GM08714 (cell line): ENCODE results near the gene DNAJC27.

ENCODE experiments used
- H3K4me3 ChIP-seq: fragments of 200-500 bp; sonication (Bioruptor generic); 2 replicates; pipeline ENCODE4 v1.5.1; 2014; ENCODE audit warnings: mild to moderate bottlenecking, low read length, inconsistent platforms
- ZNF274 ChIP-seq: IDR thresholded peaks from 2 replicates; pipeline ENCODE4 v1.6.1; 2012; ENCODE audit warnings: mild to moderate bottlenecking, low read depth, low read length

Gene DNAJC27

GRCh38 chr2:24955921-24956320, 15.8 kb downstream of the DNAJC27 start:
- no peak for TF ChIP-seq ZNF274
- H3K4me3 ChIP-seq: no peak overlapping the region

DNA sequence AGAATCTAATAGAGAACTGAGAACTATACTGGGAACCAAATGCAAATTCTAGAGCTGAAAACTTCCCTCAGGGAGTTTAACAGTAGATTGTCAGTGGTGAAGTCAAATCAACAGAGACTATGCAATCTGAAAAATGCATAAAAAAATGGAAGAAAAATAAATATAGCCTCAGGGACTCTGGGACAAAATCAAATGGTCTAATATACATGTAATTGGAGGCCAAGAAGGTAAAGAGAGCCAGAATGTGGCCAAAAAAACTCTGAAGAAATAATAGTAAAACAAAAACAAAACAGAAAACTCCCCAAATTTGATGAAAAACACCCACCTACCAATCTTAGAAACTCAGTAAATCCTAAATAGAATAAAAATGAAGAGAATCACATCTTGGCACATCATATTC, 16.5 kb downstream of the DNAJC27 start:
- no peak for TF ChIP-seq ZNF274
- H3K4me3 ChIP-seq: no peak overlapping the region

DNA sequence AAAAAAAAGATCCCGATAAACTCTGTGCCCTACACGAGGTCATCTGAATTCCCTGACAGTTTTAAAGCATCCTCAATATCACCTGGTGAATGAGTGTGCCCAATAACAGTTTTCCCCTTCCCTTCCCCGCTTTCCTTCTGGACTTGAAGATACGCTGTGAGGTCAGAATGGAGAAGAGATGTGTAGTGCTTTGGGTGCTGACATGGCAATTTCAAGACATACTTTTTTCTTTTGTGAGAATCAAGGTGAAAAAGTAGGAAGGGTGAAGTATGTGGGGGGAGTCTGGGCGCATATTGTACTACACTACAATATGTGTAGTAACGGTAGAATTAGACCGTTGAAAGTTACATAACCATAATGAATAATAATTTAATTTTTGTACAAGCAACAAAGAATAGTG, 21.7 kb downstream of the DNAJC27 start:
- no peak overlapping the region for H3K4me3 ChIP-seq
- no peak for TF ChIP-seq ZNF274

DNA sequence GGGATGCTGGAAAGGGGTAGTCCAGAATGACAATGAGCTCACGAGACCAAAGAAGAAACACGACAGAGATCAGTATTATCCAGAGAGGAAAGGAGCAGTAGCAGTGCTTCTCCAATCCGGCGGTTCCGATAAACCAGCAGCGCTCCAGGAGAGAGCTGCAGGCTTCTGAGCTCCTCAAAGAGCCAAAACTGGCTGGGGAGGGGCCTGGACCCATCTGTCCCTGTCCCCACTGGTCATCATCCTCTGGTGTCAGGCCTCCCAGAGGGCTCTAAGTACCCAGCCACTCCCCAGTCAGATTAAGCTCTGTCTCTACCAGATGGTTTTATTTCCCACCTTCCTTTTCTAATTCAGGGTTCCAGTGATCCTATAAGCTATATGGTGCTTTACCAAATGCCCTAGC, 23.2 kb downstream of the DNAJC27 start:
- H3K4me3 ChIP-seq: no peak overlapping the region
- TF ChIP-seq ZNF274: no peak

DNA sequence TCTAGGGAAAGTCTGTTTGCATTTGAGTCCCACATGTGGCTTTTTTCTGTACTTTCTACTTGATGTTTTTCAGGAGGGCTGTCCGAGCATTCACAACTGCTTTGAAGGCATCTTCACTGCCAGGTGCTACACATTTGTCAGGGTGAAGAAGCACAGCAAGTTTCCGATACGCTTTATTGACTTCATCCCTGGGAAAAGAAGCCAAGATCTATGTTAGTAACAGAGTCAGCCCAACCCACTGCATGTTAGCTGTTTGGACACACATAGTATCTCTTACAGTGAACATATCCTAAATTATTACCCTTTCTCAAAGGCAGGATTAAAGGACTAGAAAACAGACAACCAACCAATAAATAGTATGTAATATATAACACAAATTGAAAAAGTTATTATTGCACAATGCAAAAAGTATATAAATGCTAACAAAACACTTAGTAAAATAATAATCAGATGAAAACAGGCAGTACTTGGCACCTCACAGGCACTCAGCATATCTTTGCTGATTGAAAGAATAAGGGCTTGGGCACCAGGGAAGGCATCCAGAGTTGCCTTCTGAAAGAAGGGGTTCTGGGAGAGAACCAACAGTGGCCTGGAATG, 24.1 kb downstream of the DNAJC27 start:
- no peak overlapping the region for H3K4me3 ChIP-seq

DNA sequence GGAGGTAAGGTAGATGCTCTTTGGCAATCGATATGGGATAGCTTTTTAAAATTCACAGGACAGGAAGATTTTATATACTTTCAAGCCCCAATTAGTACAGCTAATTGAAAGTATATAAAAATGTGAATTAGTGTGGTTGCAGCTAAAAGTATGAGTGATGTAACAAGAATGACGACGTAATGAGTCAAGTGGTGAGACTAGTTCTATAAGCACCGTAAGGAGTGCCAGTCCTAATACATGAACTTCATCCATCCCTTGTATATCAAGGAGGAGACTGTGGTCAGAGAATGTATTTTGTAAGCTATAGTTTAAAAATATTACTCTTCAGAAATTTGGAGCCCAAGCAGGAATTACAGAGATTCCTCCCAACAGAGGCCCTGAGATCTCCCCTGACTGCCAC, 25.8 kb downstream of the DNAJC27 start:
- TF ChIP-seq ZNF274: no peak
- H3K4me3 ChIP-seq: no peak overlapping the region

More for the DNA sequence above, 24.1 kb downstream of the DNAJC27 start:
- TF ChIP-seq ZNF274: no peak

DNA sequence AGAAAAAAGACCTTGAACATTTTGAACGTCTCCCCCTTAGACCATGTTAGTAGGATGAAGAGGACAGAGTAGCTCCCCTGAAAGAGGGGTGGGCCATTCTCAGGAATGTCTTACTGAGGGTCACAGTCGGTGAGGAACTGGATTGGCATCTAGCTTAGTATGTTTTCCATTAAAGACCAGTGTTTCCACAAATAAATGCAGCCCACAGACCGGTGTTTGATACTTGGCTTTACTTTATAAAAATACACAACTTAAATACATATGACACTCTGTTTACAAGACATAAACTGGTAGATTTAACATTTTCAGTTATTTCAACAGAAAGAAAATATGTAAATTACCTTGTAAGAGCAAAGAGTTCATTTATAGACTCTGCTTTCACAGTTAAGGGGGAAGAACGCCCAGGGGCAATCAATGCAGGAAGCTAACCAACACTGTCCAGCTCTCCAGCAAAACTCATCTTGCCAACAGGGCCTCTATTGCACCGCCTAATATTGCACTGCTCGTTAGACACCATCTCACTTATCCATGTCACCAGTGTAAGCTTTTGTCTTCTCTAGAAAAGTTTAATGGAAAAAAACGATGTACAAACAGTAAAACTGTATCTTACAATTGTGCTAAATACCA, 28.2 kb downstream of the DNAJC27 start:
- no peak overlapping the region for H3K4me3 ChIP-seq
- no peak for TF ChIP-seq ZNF274

GRCh38 chr2:24939353-24939752, 32.4 kb downstream of the DNAJC27 start:
- H3K4me3 ChIP-seq: no peak overlapping the region
- TF ChIP-seq ZNF274: no peak

DNA sequence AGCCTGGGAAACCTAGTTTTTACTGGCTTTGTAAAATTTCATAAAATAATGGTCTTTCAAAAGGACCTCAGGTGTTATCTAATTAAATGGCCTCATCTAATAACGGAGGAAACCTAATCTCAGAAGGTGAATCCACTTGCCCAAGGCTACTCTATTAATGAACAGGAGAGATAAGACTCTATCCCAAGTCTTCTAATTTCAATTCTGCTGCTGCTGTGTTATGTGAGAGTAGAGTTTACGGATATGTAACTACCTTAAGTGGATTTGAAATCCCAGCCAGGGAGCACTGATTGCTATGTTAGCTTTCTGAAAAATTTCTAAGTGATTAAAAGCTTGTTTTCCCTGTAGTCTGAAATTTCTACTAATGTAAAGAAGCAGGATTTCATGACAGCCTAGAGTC, 34.5 kb downstream of the DNAJC27 start:
- no peak for TF ChIP-seq ZNF274
- no peak overlapping the region for H3K4me3 ChIP-seq

- H3K4me3 ChIP-seq: no peak overlapping the region
- no peak for TF ChIP-seq ZNF274
Observed at GRCh38 chr2:24935145-24935544, 36.6 kb downstream of the DNAJC27 start.

DNA sequence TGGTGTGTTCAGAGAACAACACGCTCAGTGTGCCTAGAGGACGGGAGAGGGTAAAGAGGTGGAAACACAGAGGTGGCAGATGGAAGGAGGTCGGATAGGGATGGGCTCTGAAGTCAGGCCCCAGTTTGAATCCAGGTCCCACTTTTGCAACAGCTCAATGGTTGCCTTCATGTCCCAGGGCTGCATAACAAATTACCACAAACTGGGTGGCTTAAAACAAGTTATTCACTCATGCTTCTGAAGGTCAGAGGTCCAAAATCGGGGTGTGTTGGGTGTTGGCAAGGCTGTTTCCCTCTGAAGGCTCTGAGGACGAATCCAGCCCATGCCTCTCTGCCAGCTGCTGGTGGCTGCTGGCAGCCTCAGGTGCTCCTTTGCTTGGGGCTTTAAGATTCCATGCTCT, 39.0 kb downstream of the DNAJC27 start:
- TF ChIP-seq ZNF274: no peak
- no peak overlapping the region for H3K4me3 ChIP-seq

DNA sequence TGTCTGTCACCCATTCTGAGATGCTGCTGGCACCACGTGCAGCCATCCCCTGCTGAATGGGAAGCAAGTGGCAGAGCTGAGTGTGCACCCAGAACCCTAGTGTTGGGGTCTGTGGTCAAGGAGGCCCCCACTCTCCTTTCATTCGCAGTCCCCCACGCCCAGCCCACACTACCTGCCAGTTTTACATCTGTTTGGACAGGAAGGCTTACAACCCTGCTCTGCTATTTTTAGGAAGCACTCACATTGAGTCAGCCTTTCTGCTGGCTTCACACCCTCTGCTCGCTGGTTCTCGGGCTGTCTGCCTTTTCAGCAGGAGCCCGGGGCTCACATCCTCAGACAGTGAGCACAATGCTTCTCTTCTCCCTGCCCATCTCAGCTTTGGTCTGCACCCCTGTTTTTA, 41.0 kb downstream of the DNAJC27 start:
- TF ChIP-seq ZNF274: no peak
- no peak overlapping the region for H3K4me3 ChIP-seq

DNA sequence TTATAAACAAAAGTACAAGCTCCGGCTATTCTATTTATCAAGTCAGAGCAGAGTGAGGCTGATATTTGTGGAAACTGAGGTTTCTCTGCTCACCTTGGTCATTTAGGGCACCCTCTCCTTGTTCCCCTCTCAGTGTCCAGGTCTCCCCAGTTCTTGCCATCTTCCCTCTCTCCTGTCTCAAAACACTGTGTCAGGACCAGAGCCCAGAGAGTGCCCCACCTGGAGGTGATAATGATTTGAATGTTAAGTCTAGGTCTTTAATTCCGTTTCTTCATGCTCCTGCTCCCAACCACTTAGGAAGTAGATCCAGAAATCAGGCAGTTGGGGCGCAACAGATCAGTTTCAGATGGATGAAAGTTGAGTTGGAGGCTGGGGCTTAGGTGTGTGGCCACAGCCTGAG, 42.5 kb downstream of the DNAJC27 start:
- TF ChIP-seq ZNF274: no peak

GRCh38 chr2:24928036-24928435, 43.7 kb downstream of the DNAJC27 start:
- H3K4me3 ChIP-seq: no peak overlapping the region
- no peak for TF ChIP-seq ZNF274

More for the DNA sequence above, 42.5 kb downstream of the DNAJC27 start:
- no peak overlapping the region for H3K4me3 ChIP-seq

DNA sequence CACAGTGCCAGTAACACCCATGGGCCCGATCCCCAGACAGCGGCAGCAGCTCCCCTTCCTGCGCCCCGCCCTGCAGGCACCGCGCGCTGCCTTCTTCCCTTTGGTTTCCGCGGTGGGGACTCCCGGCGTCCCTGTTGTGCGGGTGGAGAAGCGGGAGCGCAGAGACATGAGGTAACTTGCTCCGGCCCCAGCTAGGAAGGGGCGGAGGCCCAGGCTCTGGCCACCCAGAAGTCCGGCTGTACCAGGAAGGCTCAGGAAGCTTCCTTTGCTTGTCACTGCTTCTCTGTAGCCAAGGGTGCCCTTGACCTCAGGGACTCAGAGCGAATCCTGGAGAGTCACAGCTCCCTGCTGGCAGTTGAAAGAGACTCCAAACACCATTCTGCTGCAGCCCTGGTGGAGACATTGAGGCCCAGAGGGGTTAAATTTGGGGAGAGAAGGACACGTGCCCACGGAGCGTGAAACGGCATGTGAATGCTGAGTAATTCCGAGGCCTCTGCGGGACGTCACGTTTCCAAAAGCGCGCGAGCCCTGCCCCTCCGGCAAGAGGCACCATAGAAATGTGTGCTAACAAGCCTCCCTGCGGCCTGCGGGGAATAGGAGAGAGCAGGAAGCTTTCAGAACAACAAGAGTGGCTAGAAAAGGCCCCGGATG, 45.0 kb downstream of the DNAJC27 start:
- H3K4me3 ChIP-seq: no peak overlapping the region; the same call in 1 of the 2 replicates
- TF ChIP-seq ZNF274: no peak
